Loucy (cell line): ENCODE data around the gene FOXD4.
"Not testable (repeated sequence)": the region's sequence is repeated elsewhere in the genome, so short reads cannot be mapped to it uniquely, and the experiment has no call there.

ENCODE experiments used
- H2AFZ ChIP-seq: fragments of 200-600 bp; sonication (generic); 2 replicates; pipeline ENCODE4 v1.6.0; 2016; ENCODE audit warnings: antibody characterized with exemption, mild to moderate bottlenecking, low read length, moderate library complexity
- H3F3A ChIP-seq: fragments of 200-600 bp; 2 replicates; pipeline ENCODE4 v1.6.0; 2016; ENCODE audit warnings: antibody characterized with exemption, low read depth, mild to moderate bottlenecking
- H3K27me3 ChIP-seq: fragments of 200-600 bp; sonication (generic); 2 replicates; pipeline ENCODE4 v1.6.1; 2014; ENCODE audit warnings: low read length, mild to moderate bottlenecking; ENCODE audit not compliant: insufficient read depth, poor library complexity, severe bottlenecking
- H3K36me3 ChIP-seq: fragments of 200-600 bp; sonication (generic); 2 replicates; pipeline ENCODE4 v1.6.1; 2016; ENCODE audit warnings: low read length; ENCODE audit not compliant: insufficient read depth
- H3K4me1 ChIP-seq: fragments of 200-600 bp; sonication (generic); 2 replicates; pipeline ENCODE4 v1.5.1; 2014; ENCODE audit warnings: low read length, mild to moderate bottlenecking; ENCODE audit not compliant: insufficient read depth, poor library complexity, severe bottlenecking
- H3K4me2 ChIP-seq: fragments of 200-600 bp; sonication (generic); 2 replicates; pipeline ENCODE4 v1.6.0; 2014; ENCODE audit warnings: antibody characterized with exemption, low read length, low read depth, mild to moderate bottlenecking; ENCODE audit not compliant: poor library complexity, severe bottlenecking
- H3K4me3 ChIP-seq: fragments of 200-600 bp; sonication (generic); 2 replicates; pipeline ENCODE4 v1.5.1; 2014; ENCODE audit warnings: low read length, mild to moderate bottlenecking, mixed read lengths; ENCODE audit not compliant: poor library complexity, severe bottlenecking
- H3K79me2 ChIP-seq: fragments of 200-600 bp; sonication (generic); 2 replicates; pipeline ENCODE4 v1.6.1; 2014; ENCODE audit warnings: low read length; ENCODE audit not compliant: insufficient read depth
- H3K9ac ChIP-seq: fragments of 200-600 bp; sonication (generic); 2 replicates; pipeline ENCODE4 v1.6.0; 2014; ENCODE audit warnings: mild to moderate bottlenecking, low read depth, low read length, moderate library complexity; ENCODE audit not compliant: poor library complexity, severe bottlenecking
- H3K9me2 ChIP-seq: fragments of 200-600 bp; sonication (generic); replicated peaks from 2 replicates; pipeline ENCODE4 v1.6.1; 2016; ENCODE audit warnings: low read depth, low read length, mixed read lengths
- H3K9me3 ChIP-seq: fragments of 200-600 bp; sonication (generic); 2 replicates; pipeline ENCODE4 v1.6.1; 2014; ENCODE audit warnings: mild to moderate bottlenecking, antibody characterized with exemption, low read length, low read depth; ENCODE audit not compliant: insufficient read depth
- H4K20me1 ChIP-seq: fragments of 200-600 bp; sonication (generic); 2 replicates; pipeline ENCODE4 v1.6.0; 2014; ENCODE audit warnings: antibody characterized with exemption, low read length, mild to moderate bottlenecking; ENCODE audit not compliant: insufficient read depth, poor library complexity, severe bottlenecking

FOXD4 gene

DNA sequence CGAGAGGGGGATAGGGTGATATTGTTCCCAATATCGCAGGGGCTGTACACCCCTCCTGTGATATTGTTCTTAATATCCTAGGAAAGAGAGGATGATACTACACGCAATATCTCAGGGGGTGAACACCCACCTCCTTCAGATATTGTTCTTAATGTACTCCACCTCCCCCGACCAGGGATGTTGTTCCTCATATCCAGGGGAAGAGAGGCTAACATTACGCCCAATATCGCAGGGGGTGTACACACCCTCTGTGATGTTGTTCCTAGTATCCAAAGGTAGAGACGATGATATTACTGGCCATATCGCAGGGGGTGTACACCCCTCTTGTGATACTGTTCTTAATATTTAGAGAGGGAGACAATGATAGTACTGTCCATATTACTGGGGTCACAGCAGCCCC lies 12.2 kb downstream of the FOXD4 start:
- not testable (repeated sequence) for H4K20me1 ChIP-seq, H3K4me2 ChIP-seq, H3F3A ChIP-seq, H3K9me2 ChIP-seq, H3K4me3 ChIP-seq, H3K9me3 ChIP-seq, H2AFZ ChIP-seq, H3K36me3 ChIP-seq, H3K27me3 ChIP-seq, H3K79me2 ChIP-seq, H3K4me1 ChIP-seq, H3K9ac ChIP-seq

DNA sequence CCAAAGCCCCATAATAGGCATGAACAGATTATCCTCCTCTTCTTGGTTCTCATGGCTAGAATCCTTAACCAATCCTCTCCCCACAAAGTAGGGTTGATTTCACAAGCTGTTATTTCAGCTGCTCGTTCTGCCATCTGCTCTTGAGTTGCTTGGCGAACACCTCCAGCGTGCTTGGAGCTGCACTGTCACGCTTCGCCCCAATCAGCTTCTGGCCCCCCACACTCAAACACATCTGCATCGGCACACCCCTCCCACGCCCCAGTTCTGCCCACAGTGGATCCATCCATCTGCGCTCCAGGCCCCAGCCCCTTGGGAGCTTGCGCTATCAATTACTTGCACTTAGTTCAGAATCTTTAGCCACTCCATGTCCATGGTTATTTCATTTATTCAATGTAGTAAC lies 17.8 kb downstream of the FOXD4 start:
- H4K20me1 ChIP-seq, H3K27me3 ChIP-seq, H3K36me3 ChIP-seq, H3K4me3 ChIP-seq, H3K9ac ChIP-seq, H2AFZ ChIP-seq, H3K4me2 ChIP-seq, H3K79me2 ChIP-seq, H3K9me3 ChIP-seq, H3F3A ChIP-seq, H3K4me1 ChIP-seq, H3K9me2 ChIP-seq: not testable (repeated sequence)

DNA sequence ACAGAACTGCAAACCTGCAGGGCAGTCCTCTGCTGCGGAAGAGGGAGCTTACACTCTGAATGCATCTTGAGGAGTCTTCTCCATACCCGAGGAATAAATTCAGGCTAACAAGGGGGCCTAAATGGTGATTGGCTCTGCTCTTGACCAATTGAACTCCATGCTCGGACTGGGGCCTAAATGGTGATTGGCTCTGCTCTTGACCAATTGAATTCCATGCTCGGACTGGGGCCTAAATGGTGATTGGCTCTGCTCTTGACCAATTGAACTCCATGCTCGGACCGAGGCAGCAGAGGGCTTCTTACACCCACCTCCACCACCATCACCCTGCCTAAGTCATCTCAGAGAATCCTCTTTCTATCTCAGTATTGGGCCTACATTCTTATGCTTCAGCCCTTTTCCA lies 18.4 kb downstream of the FOXD4 start:
- not testable (repeated sequence) for H3K9me3 ChIP-seq, H3K9ac ChIP-seq, H2AFZ ChIP-seq, H3K4me3 ChIP-seq, H3K27me3 ChIP-seq, H3K36me3 ChIP-seq, H4K20me1 ChIP-seq, H3F3A ChIP-seq, H3K79me2 ChIP-seq, H3K4me2 ChIP-seq, H3K4me1 ChIP-seq, H3K9me2 ChIP-seq

DNA sequence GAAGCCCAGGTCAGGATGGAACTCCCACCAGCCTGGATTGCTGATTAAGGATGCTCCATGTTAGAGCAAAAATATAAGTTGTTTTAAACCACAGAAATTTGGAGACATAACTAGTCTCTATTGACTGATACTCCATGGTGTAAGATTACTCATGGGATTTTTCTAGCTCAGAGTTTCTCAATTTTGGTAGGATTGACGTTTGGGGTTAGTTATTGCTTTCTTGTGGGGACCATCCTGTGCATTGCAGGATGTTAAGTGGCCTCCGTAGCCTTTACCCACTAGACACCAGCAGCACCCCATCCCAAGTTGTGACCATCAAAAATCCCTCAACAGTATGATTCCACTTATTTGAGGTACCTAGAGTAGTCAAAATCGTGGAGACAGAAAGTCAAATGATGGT lies 19.4 kb downstream of the FOXD4 start:
- H2AFZ ChIP-seq, H3K79me2 ChIP-seq, H4K20me1 ChIP-seq, H3K4me2 ChIP-seq, H3K4me3 ChIP-seq, H3K9me3 ChIP-seq, H3K4me1 ChIP-seq, H3K9me2 ChIP-seq, H3K9ac ChIP-seq, H3K27me3 ChIP-seq, H3K36me3 ChIP-seq, H3F3A ChIP-seq: not testable (repeated sequence)

DNA sequence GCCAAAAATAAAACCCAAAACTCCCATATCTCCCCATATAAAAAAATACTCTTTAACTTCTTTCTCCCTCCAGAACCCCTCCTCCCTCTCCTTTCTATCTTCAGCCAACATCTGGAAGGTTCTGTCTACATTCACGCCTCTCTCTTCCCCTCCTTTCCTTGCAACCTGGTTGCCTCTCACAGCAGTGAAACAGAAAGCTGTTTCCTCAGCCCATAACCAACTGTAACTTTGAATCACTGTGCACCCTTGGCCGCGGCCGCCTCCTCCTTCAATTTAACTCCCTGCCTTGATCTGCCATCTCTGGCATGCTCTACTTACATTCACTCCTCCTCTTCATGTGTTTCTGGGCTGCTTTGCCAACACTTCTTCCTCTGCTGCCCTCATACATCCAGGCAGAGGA lies 23.2 kb downstream of the FOXD4 start:
- H3K79me2 ChIP-seq: not testable (repeated sequence)

DNA sequence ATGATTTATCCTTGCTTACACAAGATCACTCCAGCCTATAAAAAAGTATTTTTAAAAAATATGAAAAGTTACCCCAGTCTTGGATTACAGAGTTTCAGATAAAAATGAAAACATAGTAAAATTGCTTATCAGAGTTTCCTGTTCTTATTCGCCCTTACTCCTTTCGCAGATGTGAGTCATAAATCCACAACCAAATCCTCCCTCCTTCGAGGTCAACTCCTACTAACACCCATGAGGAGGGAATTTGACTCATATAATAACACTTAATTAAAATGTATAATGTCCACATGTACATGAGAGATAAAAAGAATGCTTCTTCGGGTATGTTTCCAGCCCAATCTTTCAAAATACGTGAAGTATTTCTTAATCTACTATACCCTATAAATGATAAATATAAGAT lies 23.9 kb downstream of the FOXD4 start:
- not testable (repeated sequence) for H3K79me2 ChIP-seq, H3K4me2 ChIP-seq, H3K9me2 ChIP-seq, H3K27me3 ChIP-seq, H3K4me3 ChIP-seq, H4K20me1 ChIP-seq, H3K4me1 ChIP-seq, H3K9me3 ChIP-seq, H2AFZ ChIP-seq, H3K36me3 ChIP-seq, H3F3A ChIP-seq, H3K9ac ChIP-seq

More for the DNA sequence above, 23.2 kb downstream of the FOXD4 start:
- not testable (repeated sequence) for H3K9me2 ChIP-seq, H3K4me3 ChIP-seq, H3F3A ChIP-seq, H3K9ac ChIP-seq, H3K27me3 ChIP-seq, H3K4me2 ChIP-seq, H4K20me1 ChIP-seq, H3K4me1 ChIP-seq, H3K9me3 ChIP-seq, H3K36me3 ChIP-seq
- H2AFZ ChIP-seq: 0 out of 2 replicates have a peak overlapping the region, but pooled peaks have one; percentile 49

DNA sequence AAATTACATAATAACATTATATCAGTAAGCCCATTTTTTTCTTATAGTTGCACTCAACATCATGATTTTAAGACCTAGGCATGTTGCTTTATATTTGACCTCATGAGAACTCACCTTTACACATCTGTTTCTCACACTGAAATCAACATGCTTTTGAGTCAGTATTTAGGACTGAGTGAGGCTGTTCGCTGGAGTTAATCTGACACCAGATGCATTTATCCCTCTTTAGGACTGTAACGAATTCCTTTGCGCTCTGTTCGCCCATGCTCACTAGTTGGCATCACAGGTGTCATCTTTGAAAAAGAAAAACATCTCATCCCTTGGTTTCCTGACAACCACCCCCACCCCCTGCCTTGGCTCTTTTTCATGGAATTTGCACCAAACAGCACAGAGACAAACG lies 24.3 kb downstream of the FOXD4 start:
- H3K79me2 ChIP-seq, H3K4me2 ChIP-seq, H3F3A ChIP-seq: not testable (repeated sequence)

DNA sequence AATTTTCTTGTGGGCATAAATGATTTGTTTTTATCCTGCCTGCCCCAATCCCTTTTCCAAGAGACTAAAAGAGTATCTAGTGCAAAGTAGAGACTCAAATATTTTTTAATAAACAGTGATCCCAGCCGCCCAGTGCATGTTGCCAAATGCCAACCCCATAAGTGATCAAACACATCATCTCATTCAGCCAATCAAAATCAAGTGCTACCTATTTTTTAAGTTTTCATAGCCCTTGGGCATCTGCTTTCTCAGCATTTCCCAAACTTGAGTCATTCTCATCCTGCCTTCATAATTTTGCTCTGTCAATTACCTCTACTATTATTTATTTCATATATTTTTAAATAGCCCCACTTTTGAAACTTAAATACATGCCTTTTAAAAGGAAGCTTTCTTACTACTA lies 27.4 kb downstream of the FOXD4 start:
- not testable (repeated sequence) for H3K79me2 ChIP-seq, H3K9me3 ChIP-seq, H3K36me3 ChIP-seq, H3K27me3 ChIP-seq, H3K4me2 ChIP-seq, H3F3A ChIP-seq, H3K4me3 ChIP-seq, H4K20me1 ChIP-seq, H2AFZ ChIP-seq, H3K9ac ChIP-seq, H3K4me1 ChIP-seq, H3K9me2 ChIP-seq

More for the DNA sequence above, 24.3 kb downstream of the FOXD4 start:
- not testable (repeated sequence) for H4K20me1 ChIP-seq, H3K27me3 ChIP-seq, H3K36me3 ChIP-seq, H3K9me2 ChIP-seq, H3K9me3 ChIP-seq, H3K9ac ChIP-seq, H3K4me1 ChIP-seq, H3K4me3 ChIP-seq, H2AFZ ChIP-seq
